ENCODE results near the gene PHLPP1.

DNA sequence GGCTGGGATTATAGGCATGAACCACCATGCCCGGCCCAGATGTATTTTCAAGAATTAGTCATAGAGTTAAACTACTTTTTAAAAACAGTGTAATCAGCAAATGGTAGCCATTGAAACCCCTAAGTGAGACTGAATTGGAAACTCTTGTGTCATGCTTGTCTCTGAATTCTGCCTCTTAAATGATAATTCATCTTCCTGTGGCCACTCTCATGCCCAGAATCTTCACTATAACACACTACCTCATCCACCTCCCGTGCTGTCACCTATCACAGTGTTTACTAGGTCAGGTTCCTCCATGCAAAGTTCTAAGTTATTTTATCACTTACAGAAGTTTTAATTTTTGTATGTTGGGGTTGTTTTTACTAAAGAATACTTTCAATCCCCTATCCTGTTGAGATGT is 197.5 kb downstream of the PHLPP1 start:
- TF ChIP-seq, protein P1, sequence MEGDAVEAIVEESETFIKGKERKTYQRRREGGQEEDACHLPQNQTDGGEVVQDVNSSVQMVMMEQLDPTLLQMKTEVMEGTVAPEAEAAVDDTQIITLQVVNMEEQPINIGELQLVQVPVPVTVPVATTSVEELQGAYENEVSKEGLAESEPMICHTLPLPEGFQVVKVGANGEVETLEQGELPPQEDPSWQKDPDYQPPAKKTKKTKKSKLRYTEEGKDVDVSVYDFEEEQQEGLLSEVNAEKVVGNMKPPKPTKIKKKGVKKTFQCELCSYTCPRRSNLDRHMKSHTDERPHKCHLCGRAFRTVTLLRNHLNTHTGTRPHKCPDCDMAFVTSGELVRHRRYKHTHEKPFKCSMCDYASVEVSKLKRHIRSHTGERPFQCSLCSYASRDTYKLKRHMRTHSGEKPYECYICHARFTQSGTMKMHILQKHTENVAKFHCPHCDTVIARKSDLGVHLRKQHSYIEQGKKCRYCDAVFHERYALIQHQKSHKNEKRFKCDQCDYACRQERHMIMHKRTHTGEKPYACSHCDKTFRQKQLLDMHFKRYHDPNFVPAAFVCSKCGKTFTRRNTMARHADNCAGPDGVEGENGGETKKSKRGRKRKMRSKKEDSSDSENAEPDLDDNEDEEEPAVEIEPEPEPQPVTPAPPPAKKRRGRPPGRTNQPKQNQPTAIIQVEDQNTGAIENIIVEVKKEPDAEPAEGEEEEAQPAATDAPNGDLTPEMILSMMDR (IDR thresholded peaks at IDR 0.05) = no peak
- no peak for TF ChIP-seq POLR2AphosphoS5 (IDR thresholded peaks at IDR 0.05)

All from upper lobe of left lung (tissue), 4 donors.